ENCODE results near the gene NKG7.

- TF ChIP-seq CTCF (IDR thresholded peaks at IDR 0.05; ENCODE audit: low read length) (peak; percentile 12; the same call in 1 of the 2 replicates), EZH2 (IDR thresholded peaks at IDR 0.05; ENCODE audit: borderline replicate concordance, low read length) (no peak)
These were observed 32.5 kb downstream of the NKG7 start for GRCh38 chr19:51339687-51340656.

Measured in OCI-LY1 (cell line).